ENCODE data around the gene SKA1.

Gene SKA1

GRCh38 chr18:50374753-50375391 is at the start of gene SKA1:
TSS of gene SKA1 (plus strand) at chr18:50375046. CDS start at chr18:50375831, 785 bp downstream.
- in situ Hi-C loops (cut with MboI; ENCODE audit: low sequenced_read_pairs), result loop anchor here (25.0 kb wide), 1 partner anchor 363 kb away; no protein-coding TSS in a partner anchor
- no peaks in the 10 kb centered on the region; the same call in 1 of the 2 replicates for H3K27me3 ChIP-seq (ENCODE audit: low read depth)
- H3K4me1 ChIP-seq, result peaks cover 20% of the 10 kb centered on the region
- DNase-seq (ENCODE audit: low spot score in 2 of 2), result peak; percentile 91 to 95
- H3K9me3 ChIP-seq, result no peaks in the 10 kb centered on the region; the same call in 1 of the 2 replicates
- H3K4me3 ChIP-seq, result peak within 1 kb of the TSS; percentile 93
- peaks cover 6% of the 10 kb centered on the region for H3K36me3 ChIP-seq (replicated peaks)

GRCh38 chr18:50327983-50328382 is 46.9 kb upstream of the SKA1 start:
- H3K9me3 ChIP-seq, result 0 out of 2 replicates have a peak, but pooled peaks cover 4% of the 10 kb centered on the region
- in situ Hi-C loops (cut with MboI; ENCODE audit: low sequenced_read_pairs), result no loop called here
- H3K4me1 ChIP-seq, result peaks cover 1% of the 10 kb centered on the region; the same call in 1 of the 2 replicates
- no peak for DNase-seq (ENCODE audit: low spot score in 2 of 2)
- no peaks in the 10 kb centered on the region for H3K36me3 ChIP-seq (replicated peaks)
- H3K27me3 ChIP-seq (ENCODE audit: low read depth), result no peaks in the 10 kb centered on the region
- H3K4me3 ChIP-seq, result no peak overlapping the region

- Histone ChIP-seq H3K9me3 (0 out of 2 replicates have a peak, but pooled peaks cover 4% of the 10 kb centered on the region), H3K27me3 (ENCODE audit: low read depth) (no peaks in the 10 kb centered on the region)
Measured at GRCh38 chr18:50330176-50330575, 44.7 kb upstream of the SKA1 start.

GRCh38 chr18:50331691-50332090 is 43.2 kb upstream of the SKA1 start:
- no peaks in the 10 kb centered on the region for H3K27me3 ChIP-seq (ENCODE audit: low read depth)
- H3K4me3 ChIP-seq, result no peak overlapping the region
- in situ Hi-C loops (cut with MboI; ENCODE audit: low sequenced_read_pairs), result no loop called here
- H3K36me3 ChIP-seq (replicated peaks), result no peaks in the 10 kb centered on the region
- peaks cover 7% of the 10 kb centered on the region for H3K4me1 ChIP-seq
- no peak for DNase-seq (ENCODE audit: low spot score in 2 of 2)
- H3K9me3 ChIP-seq, result 0 out of 2 replicates have a peak, but pooled peaks cover 4% of the 10 kb centered on the region

More at GRCh38 chr18:50330176-50330575, 44.7 kb upstream of the SKA1 start:
- no peak for DNase-seq (ENCODE audit: low spot score in 2 of 2)
- Histone ChIP-seq H3K4me3 (no peak overlapping the region), H3K4me1 (peaks cover 3% of the 10 kb centered on the region; the same call in 1 of the 2 replicates), H3K36me3 (replicated peaks) (no peaks in the 10 kb centered on the region)
- in situ Hi-C loops (cut with MboI; ENCODE audit: low sequenced_read_pairs), result no loop called here

GRCh38 chr18:50334546-50335152 is 40.2 kb upstream of the SKA1 start:
- H3K4me3 ChIP-seq, result no peak overlapping the region
- peaks cover 14% of the 10 kb centered on the region for H3K4me1 ChIP-seq
- H3K27me3 ChIP-seq (ENCODE audit: low read depth), result no peaks in the 10 kb centered on the region
- H3K36me3 ChIP-seq (replicated peaks), result no peaks in the 10 kb centered on the region
- DNase-seq (ENCODE audit: low spot score in 2 of 2), result no peak
- in situ Hi-C loops (cut with MboI; ENCODE audit: low sequenced_read_pairs), result no loop called here
- 0 out of 2 replicates have a peak, but pooled peaks cover 4% of the 10 kb centered on the region for H3K9me3 ChIP-seq

GRCh38 chr18:50338122-50338521 is 36.7 kb upstream of the SKA1 start:
- no peak for DNase-seq (ENCODE audit: low spot score in 2 of 2)
- in situ Hi-C loops (cut with MboI; ENCODE audit: low sequenced_read_pairs), result no loop called here
- no peak overlapping the region for H3K4me3 ChIP-seq

GRCh38 chr18:50338715-50339114 is 36.1 kb upstream of the SKA1 start:
- Histone ChIP-seq H3K9me3 (no peaks in the 10 kb centered on the region), H3K4me3 (no peak overlapping the region), H3K4me1 (peaks cover 10% of the 10 kb centered on the region), H3K36me3 (replicated peaks) (no peaks in the 10 kb centered on the region), H3K27me3 (ENCODE audit: low read depth) (no peaks in the 10 kb centered on the region)
- DNase-seq (ENCODE audit: low spot score in 2 of 2), result no peak
- in situ Hi-C loops (cut with MboI; ENCODE audit: low sequenced_read_pairs), result no loop called here

More at GRCh38 chr18:50338122-50338521, 36.7 kb upstream of the SKA1 start:
- no peaks in the 10 kb centered on the region for H3K27me3 ChIP-seq (ENCODE audit: low read depth)
- no peaks in the 10 kb centered on the region for H3K36me3 ChIP-seq (replicated peaks)
- peaks cover 11% of the 10 kb centered on the region for H3K4me1 ChIP-seq
- no peaks in the 10 kb centered on the region for H3K9me3 ChIP-seq

- no peak for DNase-seq (ENCODE audit: low spot score in 2 of 2)
- Histone ChIP-seq H3K4me1 (peaks cover 10% of the 10 kb centered on the region), H3K9me3 (no peaks in the 10 kb centered on the region), H3K36me3 (replicated peaks) (no peaks in the 10 kb centered on the region), H3K27me3 (ENCODE audit: low read depth) (no peaks in the 10 kb centered on the region), H3K4me3 (no peak overlapping the region)
- in situ Hi-C loops (cut with MboI; ENCODE audit: low sequenced_read_pairs), result no loop called here
Measured at GRCh38 chr18:50340078-50340477, 34.8 kb upstream of the SKA1 start.

GRCh38 chr18:50341443-50341842 is 33.4 kb upstream of the SKA1 start:
- no peaks in the 10 kb centered on the region for H3K9me3 ChIP-seq
- no peaks in the 10 kb centered on the region for H3K36me3 ChIP-seq (replicated peaks)
- no peaks in the 10 kb centered on the region for H3K27me3 ChIP-seq (ENCODE audit: low read depth)
- in situ Hi-C loops (cut with MboI; ENCODE audit: low sequenced_read_pairs), result no loop called here
- peaks cover 9% of the 10 kb centered on the region for H3K4me1 ChIP-seq
- DNase-seq (ENCODE audit: low spot score in 2 of 2), result no peak
- no peak overlapping the region for H3K4me3 ChIP-seq

- Histone ChIP-seq H3K4me1 (no peaks in the 10 kb centered on the region; the same call in 1 of the 2 replicates), H3K27me3 (ENCODE audit: low read depth) (no peaks in the 10 kb centered on the region), H3K36me3 (replicated peaks) (no peaks in the 10 kb centered on the region), H3K4me3 (no peak overlapping the region), H3K9me3 (no peaks in the 10 kb centered on the region)
- no peak for DNase-seq (ENCODE audit: low spot score in 2 of 2)
- in situ Hi-C loops (cut with MboI; ENCODE audit: low sequenced_read_pairs), result loop anchor here (5.0 to 25.0 kb wide), 3 partner anchors 66 to 338 kb away; partner anchors contain the start of genes CXXC1 and MBD1
Measured at GRCh38 chr18:50350699-50351098, 24.1 kb upstream of the SKA1 start.

- no peak for DNase-seq (ENCODE audit: low spot score in 2 of 2)
- Histone ChIP-seq H3K36me3 (replicated peaks) (no peaks in the 10 kb centered on the region), H3K9me3 (no peaks in the 10 kb centered on the region), H3K4me1 (peaks cover 5% of the 10 kb centered on the region; the same call in 1 of the 2 replicates), H3K27me3 (ENCODE audit: low read depth) (no peaks in the 10 kb centered on the region), H3K4me3 (no peak overlapping the region)
- in situ Hi-C loops (cut with MboI; ENCODE audit: low sequenced_read_pairs), result loop anchor here (10.0 to 25.0 kb wide), 2 partner anchors 71 to 344 kb away; partner anchors contain the start of genes CXXC1 and MBD1
Measured at GRCh38 chr18:50356036-50356945, 18.6 kb upstream of the SKA1 start.

- Histone ChIP-seq H3K36me3 (replicated peaks) (no peaks in the 10 kb centered on the region), H3K9me3 (no peaks in the 10 kb centered on the region), H3K4me3 (no peak overlapping the region), H3K4me1 (peaks cover 5% of the 10 kb centered on the region; the same call in 1 of the 2 replicates), H3K27me3 (ENCODE audit: low read depth) (no peaks in the 10 kb centered on the region)
- in situ Hi-C loops (cut with MboI; ENCODE audit: low sequenced_read_pairs), result loop anchor here (10.0 to 25.0 kb wide), 2 partner anchors 74 to 347 kb away; partner anchors contain the start of genes CXXC1 and MBD1
- no peak for DNase-seq (ENCODE audit: low spot score in 2 of 2)
Measured at GRCh38 chr18:50358844-50359243, 16.0 kb upstream of the SKA1 start.

- Histone ChIP-seq H3K36me3 (replicated peaks) (no peaks in the 10 kb centered on the region), H3K27me3 (ENCODE audit: low read depth) (no peaks in the 10 kb centered on the region), H3K4me1 (peaks cover 5% of the 10 kb centered on the region; the same call in 1 of the 2 replicates), H3K4me3 (no peak overlapping the region), H3K9me3 (no peaks in the 10 kb centered on the region)
- DNase-seq (ENCODE audit: low spot score in 2 of 2), result no peak
- in situ Hi-C loops (cut with MboI; ENCODE audit: low sequenced_read_pairs), result loop anchor here (10.0 to 25.0 kb wide), 2 partner anchors 75 to 348 kb away; partner anchors contain the start of genes CXXC1 and MBD1
Measured at GRCh38 chr18:50359806-50360205, 15.0 kb upstream of the SKA1 start.
